Activated CD4-positive, alpha-beta T cell treated with anti-CD3 and anti-CD28 coated beads, Interleukin-2, amount 50 U/mL, for 48 hours (primary cell): ENCODE results near the gene FLRT1.
"Not testable (repeated sequence)": the region's sequence is repeated elsewhere in the genome, so short reads cannot be mapped to it uniquely, and the experiment has no call there.

Experiments
- DNase-seq, 2 experiments: peaks; one replicate each; pipeline ENCODE4 v3.0.0-alpha.2; 2020

FLRT1 gene

GRCh38 chr11:64026575-64027205 is 9.0 kb upstream of the FLRT1 start:
- no peak for DNase-seq

- DNase-seq = no peak
These were observed 7.9 kb upstream of the FLRT1 start for GRCh38 chr11:64027651-64028397.

- no peak for DNase-seq
These were observed 7.2 kb upstream of the FLRT1 start for GRCh38 chr11:64028398-64029115.

- no peak for DNase-seq
These were observed 6.0 kb upstream of the FLRT1 start for GRCh38 chr11:64029773-64030172.

- no peak for DNase-seq
These were observed 4.7 kb upstream of the FLRT1 start for GRCh38 chr11:64031001-64031400.

- DNase-seq = no peak
These were observed 3.7 kb upstream of the FLRT1 start for GRCh38 chr11:64032050-64032449.

GRCh38 chr11:64034411-64034811 is 1.3 kb upstream of the FLRT1 start:
- no peak for DNase-seq

- no peak for DNase-seq
These were observed 628 bp upstream of the FLRT1 start for GRCh38 chr11:64035081-64035524.

GRCh38 chr11:64036087-64037026 is 626 bp downstream of the FLRT1 start:
- DNase-seq = no peak

- DNase-seq = no peak
These were observed 1.4 kb downstream of the FLRT1 start for GRCh38 chr11:64037027-64037634.

- DNase-seq = no peak
These were observed 2.8 kb downstream of the FLRT1 start for GRCh38 chr11:64038500-64038899.

GRCh38 chr11:64039012-64039665 is 3.4 kb downstream of the FLRT1 start:
- DNase-seq = no peak

GRCh38 chr11:64040684-64041322 is 5.1 kb downstream of the FLRT1 start:
- no peak for DNase-seq

- DNase-seq = no peak
These were observed 6.1 kb downstream of the FLRT1 start for GRCh38 chr11:64041846-64042245.

GRCh38 chr11:64042301-64042700 is 6.6 kb downstream of the FLRT1 start:
- no peak for DNase-seq

- DNase-seq = no peak
These were observed 7.8 kb downstream of the FLRT1 start for GRCh38 chr11:64043545-64043944.

- DNase-seq = no peak
These were observed 9.1 kb downstream of the FLRT1 start for GRCh38 chr11:64044730-64045393.

GRCh38 chr11:64045700-64046099 is 10.0 kb downstream of the FLRT1 start:
- no peak for DNase-seq

GRCh38 chr11:64047373-64047772 is 11.6 kb downstream of the FLRT1 start:
- DNase-seq = not testable (repeated sequence)

GRCh38 chr11:64048042-64048854 is 12.5 kb downstream of the FLRT1 start:
- no peak for DNase-seq
